Measurements from ENCODE around the gene ALKBH2. TPM values are rescaled to one million over a fixed set of nuclear protein-coding genes. Genes with fewer than 3 reads are reported as not detected.

The ALKBH2 gene
- polyA plus RNA-seq, 1 experiment = 23.3 TPM

- no peak for TF ChIP-seq CTCF (IDR thresholded peaks at IDR 0.05; ENCODE audit: insufficient read depth, low read depth, low read length)
- POLR2A ChIA-PET = no interaction called here
- CTCF ChIA-PET = interaction anchor here (0.8 to 6.2 kb wide), 7 partner anchors 9 to 555 kb away, joined by 3 to 41 read pairs (median 17); partner anchors contain the start of gene ALKBH2
- Histone ChIP-seq H3K4me3 (ENCODE audit: low read depth, low read length) (no peak overlapping the region), H3K27me3 (ENCODE audit: control insufficient read depth, insufficient read depth, low read length) (no peaks in the 10 kb centered on the region), H3K36me3 (ENCODE audit: control insufficient read depth, insufficient read depth, low read length) (no peaks in the 10 kb centered on the region; the same call in 1 of the 2 replicates)
- no peak for DNase-seq (ENCODE audit: low read depth)
Measured at GRCh38 chr12:109113661-109114321, 20.5 kb upstream of the ALKBH2 start.

GRCh38 chr12:109112720-109113465 is 19.6 kb upstream of the ALKBH2 start:
- H3K27me3 ChIP-seq (ENCODE audit: control insufficient read depth, insufficient read depth, low read length) = no peaks in the 10 kb centered on the region
- no peak for DNase-seq (ENCODE audit: low read depth)
- H3K4me3 ChIP-seq (ENCODE audit: low read depth, low read length) = no peak overlapping the region
- TF ChIP-seq CTCF (IDR thresholded peaks at IDR 0.05; ENCODE audit: insufficient read depth, low read depth, low read length) = no peak
- H3K36me3 ChIP-seq (ENCODE audit: control insufficient read depth, insufficient read depth, low read length) = no peaks in the 10 kb centered on the region; the same call in 1 of the 2 replicates
- ChIA-PET POLR2A (interaction anchor here (0.6 kb wide), 1 partner anchor 308 kb away, joined by 4 read pairs; no protein-coding TSS in a partner anchor), CTCF (interaction anchor here (1.0 to 6.2 kb wide), 11 partner anchors 8 to 281 kb away, joined by 3 to 41 read pairs (median 14); partner anchors contain the start of gene ALKBH2)

- peak; percentile 28 for DNase-seq (ENCODE audit: low read depth)
- H3K27me3 ChIP-seq (ENCODE audit: control insufficient read depth, insufficient read depth, low read length) = no peaks in the 10 kb centered on the region
- H3K36me3 ChIP-seq (ENCODE audit: control insufficient read depth, insufficient read depth, low read length) = peaks cover 4% of the 10 kb centered on the region
- peak overlapping the region; percentile 67 for H3K4me3 ChIP-seq (ENCODE audit: low read depth, low read length)
- TF ChIP-seq CTCF (IDR thresholded peaks at IDR 0.05; ENCODE audit: insufficient read depth, low read depth, low read length) = no peak
- POLR2A ChIA-PET = no interaction called here
- CTCF ChIA-PET = interaction anchor here (1.1 to 6.2 kb wide), 13 partner anchors 9 to 288 kb away, joined by 3 to 41 read pairs (median 8); partner anchors contain the start of gene ALKBH2
Measured at GRCh38 chr12:109110988-109111495, 17.8 kb upstream of the ALKBH2 start.

- CTCF ChIA-PET = interaction anchor here (1.0 kb wide), 1 partner anchor 276 kb away, joined by 3 read pairs; no protein-coding TSS in a partner anchor
- no peak for DNase-seq (ENCODE audit: low read depth)
- Histone ChIP-seq H3K36me3 (ENCODE audit: control insufficient read depth, insufficient read depth, low read length) (peaks cover 9% of the 10 kb centered on the region), H3K27me3 (ENCODE audit: control insufficient read depth, insufficient read depth, low read length) (no peaks in the 10 kb centered on the region), H3K4me3 (ENCODE audit: low read depth, low read length) (no peak overlapping the region)
- POLR2A ChIA-PET = interaction anchor here (0.5 kb wide), 1 partner anchor 410 kb away, joined by 3 read pairs; no protein-coding TSS in a partner anchor
- no peak for TF ChIP-seq CTCF (IDR thresholded peaks at IDR 0.05; ENCODE audit: insufficient read depth, low read depth, low read length)
Measured at GRCh38 chr12:109109746-109110350, 16.6 kb upstream of the ALKBH2 start.
